HFFc6 (cell line): Measurements from ENCODE around the gene KIAA0753. TPM values are rescaled to one million over a fixed set of nuclear protein-coding genes. Genes with fewer than 3 reads are reported as not detected.

ENCODE experiments used
- DNase-seq: peaks from one replicate; pipeline ENCODE4 v3.0.0-alpha.2; 2018
- H3K27ac Mint-ChIP-seq: 2 replicates; pipeline ENCODE4 v1.8.0; 2020; ENCODE audit warnings: mild to moderate bottlenecking, mixed read lengths
- H3K27me3 Mint-ChIP-seq: 2 replicates; pipeline ENCODE4 v1.8.0; 2021; ENCODE audit warnings: mild to moderate bottlenecking, moderate library complexity, mixed read lengths; ENCODE audit not compliant: insufficient read depth
- H3K36me3 Mint-ChIP-seq: 2 replicates; pipeline ENCODE4 v1.8.0; 2021; ENCODE audit warnings: low read depth, mixed read lengths
- H3K4me1 Mint-ChIP-seq: 2 replicates; pipeline ENCODE4 v1.8.0; 2020; ENCODE audit warnings: low read depth, mixed read lengths
- H3K4me3 Mint-ChIP-seq: 2 replicates; pipeline ENCODE4 v1.8.0; 2020; ENCODE audit warnings: mild to moderate bottlenecking, moderate library complexity, mixed read lengths
- H3K9me3 Mint-ChIP-seq: 2 replicates; pipeline ENCODE4 v1.8.0; 2020; ENCODE audit warnings: mild to moderate bottlenecking, mixed read lengths
- CTCF ChIP-seq: fragments of 200-600 bp; sonication (generic); IDR thresholded peaks from 2 replicates; pipeline ENCODE4 v1.5.0; 2021; ENCODE audit warnings: antibody characterized with exemption, mild to moderate bottlenecking
- total RNA-seq, 6 experiments: library from RNA; stranded (reverse); fragmentation: NEBNext Ultra II Directional; extraction: Animal tissue kit (Norgen Biotek cat#: 25700); gene quantifications; 2 replicates in 1 of 6; 3 replicates in 5 of 6; pipeline ENCODE4 v1.2.3, GENCODE V29; 2021

The KIAA0753 gene
- total RNA-seq, 6 experiments from 2014 or later = 15.1 to 17.8 (median 16.4) TPM

GRCh38 chr17:6683730-6684459 is 43.4 kb upstream of the KIAA0753 start:
- Mint-ChIP-seq H3K27me3 (peaks cover 46% of the 10 kb centered on the region), H3K9me3 (no peaks in the 10 kb centered on the region), H3K4me1 (no peaks in the 10 kb centered on the region), H3K27ac (no peak overlapping the region), H3K36me3 (no peaks in the 10 kb centered on the region), H3K4me3 (no peak overlapping the region)
- no peak for TF ChIP-seq CTCF
- DNase-seq = no peak

- Mint-ChIP-seq H3K27ac (no peak overlapping the region), H3K9me3 (no peaks in the 10 kb centered on the region), H3K4me1 (no peaks in the 10 kb centered on the region), H3K27me3 (peaks cover 46% of the 10 kb centered on the region), H3K36me3 (no peaks in the 10 kb centered on the region), H3K4me3 (no peak overlapping the region)
- no peak for DNase-seq
- TF ChIP-seq CTCF = no peak
Measured at GRCh38 chr17:6683081-6683684, 42.7 kb upstream of the KIAA0753 start.

- H3K9me3 Mint-ChIP-seq = no peaks in the 10 kb centered on the region
- TF ChIP-seq CTCF = no peak
- no peak for DNase-seq
- H3K4me3 Mint-ChIP-seq = no peak overlapping the region
- H3K36me3 Mint-ChIP-seq = no peaks in the 10 kb centered on the region
- H3K27ac Mint-ChIP-seq = no peak overlapping the region
- no peaks in the 10 kb centered on the region for H3K4me1 Mint-ChIP-seq
- peaks cover 41% of the 10 kb centered on the region for H3K27me3 Mint-ChIP-seq
Measured at GRCh38 chr17:6682339-6682738, 41.8 kb upstream of the KIAA0753 start.

GRCh38 chr17:6681671-6682070 is 41.2 kb upstream of the KIAA0753 start:
- TF ChIP-seq CTCF = no peak
- H3K36me3 Mint-ChIP-seq = no peaks in the 10 kb centered on the region
- DNase-seq = no peak
- H3K9me3 Mint-ChIP-seq = no peaks in the 10 kb centered on the region
- H3K27ac Mint-ChIP-seq = no peak overlapping the region
- peaks cover 39% of the 10 kb centered on the region for H3K27me3 Mint-ChIP-seq
- H3K4me3 Mint-ChIP-seq = no peak overlapping the region
- no peaks in the 10 kb centered on the region for H3K4me1 Mint-ChIP-seq

- H3K27me3 Mint-ChIP-seq = peaks cover 37% of the 10 kb centered on the region
- no peaks in the 10 kb centered on the region for H3K4me1 Mint-ChIP-seq
- H3K36me3 Mint-ChIP-seq = no peaks in the 10 kb centered on the region
- no peak for DNase-seq
- TF ChIP-seq CTCF = no peak
- no peaks in the 10 kb centered on the region for H3K9me3 Mint-ChIP-seq
- H3K4me3 Mint-ChIP-seq = no peak overlapping the region
- no peak overlapping the region for H3K27ac Mint-ChIP-seq
Measured at GRCh38 chr17:6681176-6681575, 40.7 kb upstream of the KIAA0753 start.
